Retinal pigment epithelial cell (primary cell): Measurements from ENCODE around the gene DVL1.

ENCODE experiments used
- DNase-seq: peaks from one replicate; pipeline ENCODE4 v3.0.0-alpha.2; 2010; ENCODE audit warnings: low read depth
- H3K4me3 ChIP-seq: 2 replicates; pipeline ENCODE4 v1.5.1; 2011; ENCODE audit warnings: mild to moderate bottlenecking, low read length, control low read depth, moderate library complexity
- CTCF ChIP-seq: conservative IDR thresholded peaks from 2 replicates; pipeline ENCODE4 v1.5.1; 2011; ENCODE audit warnings: low read depth, low read length, control low read depth, inconsistent platforms

DVL1 gene

GRCh38 chr1:1293263-1294249 lies 55.7 kb downstream of the DVL1 start:
- DNase-seq, result no peak
- no peak overlapping the region for H3K4me3 ChIP-seq
- TF ChIP-seq CTCF, result no peak

GRCh38 chr1:1292851-1293250 lies 56.4 kb downstream of the DVL1 start:
- no peak for DNase-seq
- no peak for TF ChIP-seq CTCF
- no peak overlapping the region for H3K4me3 ChIP-seq

GRCh38 chr1:1292442-1292779 lies 56.8 kb downstream of the DVL1 start:
- H3K4me3 ChIP-seq, result no peak overlapping the region
- TF ChIP-seq CTCF, result no peak

GRCh38 chr1:1291548-1292441 lies 57.4 kb downstream of the DVL1 start:
- no peak for DNase-seq
- TF ChIP-seq CTCF, result peak; percentile 72
- H3K4me3 ChIP-seq, result no peak overlapping the region

More at GRCh38 chr1:1292442-1292779, 56.8 kb downstream of the DVL1 start:
- DNase-seq, result no peak

- DNase-seq, result no peak
- no peak overlapping the region for H3K4me3 ChIP-seq
- no peak for TF ChIP-seq CTCF
Measured at GRCh38 chr1:1291023-1291528, 58.1 kb downstream of the DVL1 start.

- peak; percentile 63 for TF ChIP-seq CTCF
- no peak for DNase-seq
- H3K4me3 ChIP-seq, result no peak overlapping the region
Measured at GRCh38 chr1:1290238-1290731, 58.9 kb downstream of the DVL1 start.
